Brain microvascular endothelial cell (primary cell): ENCODE data around the gene MECP2.

Experiments
- DNase-seq: peaks from one replicate; pipeline ENCODE4 v3.0.0-alpha.2; 2020
- H3K27ac ChIP-seq: fragments of 250-450 bp; sonication (Bioruptor Pico); 2 replicates; pipeline ENCODE4 v1.5.1; 2020; ENCODE audit warnings: mild to moderate bottlenecking, moderate library complexity
- H3K27me3 ChIP-seq: fragments of 250-450 bp; sonication (Bioruptor Pico); replicated peaks from 2 replicates; pipeline ENCODE4 v1.5.1; 2020; ENCODE audit warnings: mild to moderate bottlenecking
- H3K36me3 ChIP-seq: fragments of 250-450 bp; sonication (Bioruptor Pico); replicated peaks from 2 replicates; pipeline ENCODE4 v1.5.1; 2020; ENCODE audit warnings: mild to moderate bottlenecking
- H3K4me3 ChIP-seq: 2 replicates; pipeline ENCODE4 v1.5.1; 2011; ENCODE audit warnings: low read depth, mild to moderate bottlenecking, control low read depth, low read length, moderate library complexity
- CTCF ChIP-seq: IDR thresholded peaks from 2 replicates; pipeline ENCODE4 v1.5.1; 2011; ENCODE audit warnings: low read depth, mild to moderate bottlenecking, moderate library complexity, low read length, control low read depth, inconsistent platforms; ENCODE audit errors: missing control alignments
- in situ Hi-C: cut with HindIII; loops from 2 replicates; pipeline ENCODE4 v1.10.0; 2017; ENCODE audit warnings: low sequenced_read_pairs, low pct_ligation_motif_present

Gene MECP2

GRCh38 chrX:154113729-154114128 lies 16.2 kb upstream of the MECP2 start:
- no peaks in the 10 kb centered on the region for H3K36me3 ChIP-seq
- H3K4me3 ChIP-seq = no peak overlapping the region
- no peak overlapping the region for H3K27ac ChIP-seq
- DNase-seq = no peak
- no peaks in the 10 kb centered on the region for H3K27me3 ChIP-seq
- TF ChIP-seq CTCF = no peak
- in situ Hi-C loops = no loop called here

GRCh38 chrX:154098551-154098950 lies 1.0 kb upstream of the MECP2 start:
- TF ChIP-seq CTCF = no peak
- in situ Hi-C loops = no loop called here
- H3K27ac ChIP-seq = no peak overlapping the region
- H3K27me3 ChIP-seq = no peaks in the 10 kb centered on the region
- H3K4me3 ChIP-seq = no peak overlapping the region
- no peak for DNase-seq
- no peaks in the 10 kb centered on the region for H3K36me3 ChIP-seq

GRCh38 chrX:154097003-154097588 lies 421 bp downstream of the MECP2 start:
- H3K4me3 ChIP-seq = peak overlapping the region; percentile 62
- in situ Hi-C loops = no loop called here
- H3K27ac ChIP-seq = peak overlapping the region; percentile 87
- H3K36me3 ChIP-seq = no peaks in the 10 kb centered on the region
- TF ChIP-seq CTCF = no peak
- peak; percentile 24 for DNase-seq
- H3K27me3 ChIP-seq = no peaks in the 10 kb centered on the region

- H3K27ac ChIP-seq = peak overlapping the region; percentile 87
- H3K4me3 ChIP-seq = peak overlapping the region; percentile 62
- DNase-seq = no peak
- H3K27me3 ChIP-seq = no peaks in the 10 kb centered on the region
- in situ Hi-C loops = no loop called here
- TF ChIP-seq CTCF = no peak
- no peaks in the 10 kb centered on the region for H3K36me3 ChIP-seq
Measured at GRCh38 chrX:154096140-154097002, 1.1 kb downstream of the MECP2 start.

- Histone ChIP-seq H3K4me3 (no peak overlapping the region), H3K27ac (no peak overlapping the region), H3K27me3 (no peaks in the 10 kb centered on the region), H3K36me3 (no peaks in the 10 kb centered on the region)
- no peak for TF ChIP-seq CTCF
- no peak for DNase-seq
- in situ Hi-C loops = no loop called here
Measured at GRCh38 chrX:154094833-154095232, 2.7 kb downstream of the MECP2 start.
